ENCODE measurements around the gene PCNX3. TPM values are rescaled to one million over a fixed set of nuclear protein-coding genes. Genes with fewer than 3 reads are reported as not detected.

Gene PCNX3
- 10 to 100 TPM; 48.1 to 57.3 TPM for total RNA-seq
- 25.5 TPM for polyA plus RNA-seq (2013, experiment 1 of 2)
- polyA plus RNA-seq (2013, experiment 2 of 2), result 24.6 TPM
- long read RNA-seq, experiment 1, partial matches to known transcripts, result 6 of 13 reads
- long read RNA-seq, experiment 1, other reads (novel, unspliced or antisense), result 6 of 13 reads
- long read RNA-seq, experiment 2, full-length matches to known transcripts, result 3 of 39 reads
- long read RNA-seq, experiment 2, partial matches to known transcripts, result 25 of 39 reads
- long read RNA-seq, experiment 2, other reads (novel, unspliced or antisense), result 11 of 39 reads
- long read RNA-seq, experiment 3, partial matches to known transcripts, result 20 of 25 reads
- long read RNA-seq, experiment 3, other reads (novel, unspliced or antisense), result 4 of 25 reads
- long read RNA-seq, experiment 4, result 0 reads

DNA sequence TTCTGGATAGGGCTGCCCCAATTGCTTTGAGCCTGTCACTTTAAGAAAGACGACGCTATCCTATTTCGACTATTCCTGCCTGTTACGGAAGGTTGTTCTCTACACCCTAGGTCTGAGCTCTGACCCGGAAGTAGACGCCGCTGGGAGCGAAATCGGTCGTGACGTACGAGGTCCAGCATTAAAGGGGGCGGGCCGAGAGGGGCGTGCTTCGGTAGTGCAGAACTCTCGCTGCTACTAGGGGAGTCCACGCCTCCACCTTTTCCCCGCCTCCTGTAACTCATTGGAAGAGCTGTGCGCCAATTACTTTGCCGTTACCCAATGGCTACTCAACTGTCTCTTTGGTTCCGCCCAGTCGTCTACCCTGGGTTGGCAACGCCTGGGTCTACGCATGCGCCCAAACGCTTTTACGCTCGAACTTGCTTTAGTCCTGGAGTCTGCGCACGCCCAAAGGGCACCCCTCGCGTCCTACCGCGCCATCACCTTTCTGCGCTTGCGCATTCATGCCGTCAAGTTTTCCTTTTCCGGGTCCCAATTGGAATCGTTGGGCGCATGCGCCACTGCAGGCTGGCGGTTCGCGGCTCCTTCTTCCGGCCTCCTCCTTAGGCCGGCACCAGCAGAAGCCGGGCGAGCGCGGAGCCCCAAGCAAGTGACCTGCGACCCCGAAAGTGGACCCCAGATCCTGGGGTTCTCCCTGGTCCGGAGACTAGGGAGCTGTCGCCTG lies at the start of gene PCNX3:
Gene PCNX3, plus strand, starts transcription at position 548 of the 721 bp plus-strand sequence. CDS start 536 bp downstream, outside the sequence.
- peak; percentile 100 for DNase-seq

DNA sequence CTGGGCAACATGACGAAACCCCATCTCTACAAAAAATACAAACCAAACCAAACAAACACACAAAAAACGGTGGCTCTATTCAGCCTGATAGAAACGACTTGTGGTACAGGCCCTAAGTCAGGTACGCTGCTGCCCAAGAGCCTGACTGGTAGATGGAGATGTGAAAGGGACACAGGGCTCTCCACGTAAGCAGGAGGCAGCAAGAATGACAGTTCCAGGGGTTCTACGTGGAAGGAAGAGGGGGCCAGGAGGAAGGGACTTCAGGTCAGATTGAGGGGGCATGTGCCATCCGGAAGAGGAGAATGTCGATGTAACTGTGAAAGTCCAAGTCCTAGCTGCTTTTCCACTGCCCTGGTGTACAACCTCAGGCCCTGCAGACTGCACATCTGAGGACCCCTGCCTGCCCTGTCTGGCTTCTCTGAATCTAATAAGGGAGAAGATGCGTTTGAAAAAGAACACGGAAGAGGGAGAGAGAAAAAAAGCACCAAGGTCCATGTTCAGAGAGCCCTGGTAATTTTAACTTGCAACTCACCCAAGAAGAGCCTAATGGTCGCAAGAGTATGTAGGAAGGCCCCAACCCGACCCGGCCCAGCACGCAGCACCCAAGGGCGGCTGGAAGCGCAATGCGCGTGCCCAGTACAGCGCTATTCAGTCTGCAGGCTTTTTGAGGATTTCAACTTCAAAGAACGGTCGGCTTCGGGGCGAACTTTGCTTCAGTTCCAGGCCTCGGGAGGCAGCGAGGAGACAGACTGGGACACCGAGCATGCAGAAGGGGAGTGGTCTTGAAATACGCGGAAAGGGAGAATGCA lies 46.2 kb upstream of the PCNX3 start:
- Histone ChIP-seq H3K27ac (ENCODE audit: low read depth, low read length) (peak overlapping the region; percentile 52), H3K9me3 (ENCODE audit: control insufficient read depth, low read length) (no peaks in the 10 kb centered on the region), H3K4me3 (ENCODE audit: low read length) (peak overlapping the region; percentile 88), H3K9ac (ENCODE audit: extremely low read depth, low read length, poor library complexity, severe bottlenecking) (peak overlapping the region; percentile 51), H3K4me1 (ENCODE audit: control insufficient read depth, insufficient read depth, low read length) (peaks cover 7% of the 10 kb centered on the region), H3K36me3 (ENCODE audit: control insufficient read depth, insufficient read depth, low read length) (no peaks in the 10 kb centered on the region), H3K27me3 (ENCODE audit: control insufficient read depth, insufficient read depth, low read length, poor library complexity, severe bottlenecking) (no peaks in the 10 kb centered on the region)
- Mint-ChIP-seq H3K27ac (peak overlapping the region; percentile 98), H3K4me1 (peaks cover 26% of the 10 kb centered on the region), H3K9me3 (no peaks in the 10 kb centered on the region), H3K36me3 (ENCODE audit: low read depth) (peaks cover 11% of the 10 kb centered on the region), H3K27me3 (ENCODE audit: insufficient read depth) (peaks cover 1% of the 10 kb centered on the region), H3K4me3 (peak overlapping the region; percentile 97)
- TF ChIP-seq CTCF (conservative IDR thresholded peaks at IDR 0.05), result no peak
- no peak for DNase-seq
- WGBS, 2 experiments (ENCODE audit: insufficient coverage in 1 of 2, insufficient read length in 1 of 2), result 16 to 21% methylated on average over 18 to 28 of the region's 28 CpGs

More for the DNA sequence above, at the start of gene PCNX3:
- Histone ChIP-seq H3K36me3 (ENCODE audit: control insufficient read depth, insufficient read depth, low read length) (peaks cover 40% of the 10 kb centered on the region), H3K27ac (ENCODE audit: low read depth, low read length) (peak within 1 kb of the TSS; percentile 61), H3K27me3 (ENCODE audit: control insufficient read depth, insufficient read depth, low read length, poor library complexity, severe bottlenecking) (no peaks in the 10 kb centered on the region), H3K9ac (ENCODE audit: extremely low read depth, low read length, poor library complexity, severe bottlenecking) (peak within 1 kb of the TSS; percentile 57), H3K9me3 (ENCODE audit: control insufficient read depth, low read length) (no peaks in the 10 kb centered on the region), H3K4me1 (ENCODE audit: control insufficient read depth, insufficient read depth, low read length) (peaks cover 8% of the 10 kb centered on the region), H3K4me3 (ENCODE audit: low read length) (peak within 1 kb of the TSS; percentile 84)
- Mint-ChIP-seq H3K27me3 (ENCODE audit: insufficient read depth) (no peaks in the 10 kb centered on the region), H3K9me3 (no peaks in the 10 kb centered on the region), H3K4me1 (peaks cover 12% of the 10 kb centered on the region), H3K4me3 (peak within 1 kb of the TSS; percentile 82), H3K27ac (peak within 1 kb of the TSS; percentile 98), H3K36me3 (ENCODE audit: low read depth) (peaks cover 25% of the 10 kb centered on the region)
- TF ChIP-seq CTCF (conservative IDR thresholded peaks at IDR 0.05), result no peak
- 0 to 1% methylated on average over 27 to 55 of the region's 55 CpGs for WGBS, 2 experiments (ENCODE audit: insufficient coverage in 1 of 2, insufficient read length in 1 of 2)

Data from endodermal cell (in vitro differentiated cells).